Measurements from ENCODE around the gene TAF11L11.
"Not testable (repeated sequence)": the region's sequence is repeated elsewhere in the genome, so short reads cannot be mapped to it uniquely, and the experiment has no call there.

The TAF11L11 gene

DNA sequence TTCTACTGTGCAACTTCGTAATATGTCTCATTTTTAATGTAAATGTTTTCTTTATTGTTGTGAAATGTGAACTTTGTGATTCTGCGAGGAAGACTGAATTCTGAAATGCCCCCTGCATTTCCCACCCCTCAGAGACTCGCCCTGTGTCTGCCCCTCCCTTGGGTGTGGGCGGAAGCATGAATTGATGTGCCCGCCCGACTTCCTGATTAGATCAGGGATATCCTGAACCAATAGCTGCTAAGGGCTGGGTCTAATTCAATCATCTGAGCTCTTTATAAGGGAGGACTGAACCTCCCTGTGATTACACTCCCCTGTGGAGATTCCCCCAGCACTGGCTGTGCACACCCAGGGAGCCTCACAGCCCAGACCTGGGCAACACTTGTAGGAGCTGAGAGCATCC lies at the start of gene TAF11L11:
Gene TAF11L11, plus strand, starts transcription at position 304 of the 400 bp plus-strand sequence.
- DNase-seq, result not testable (repeated sequence)

DNA sequence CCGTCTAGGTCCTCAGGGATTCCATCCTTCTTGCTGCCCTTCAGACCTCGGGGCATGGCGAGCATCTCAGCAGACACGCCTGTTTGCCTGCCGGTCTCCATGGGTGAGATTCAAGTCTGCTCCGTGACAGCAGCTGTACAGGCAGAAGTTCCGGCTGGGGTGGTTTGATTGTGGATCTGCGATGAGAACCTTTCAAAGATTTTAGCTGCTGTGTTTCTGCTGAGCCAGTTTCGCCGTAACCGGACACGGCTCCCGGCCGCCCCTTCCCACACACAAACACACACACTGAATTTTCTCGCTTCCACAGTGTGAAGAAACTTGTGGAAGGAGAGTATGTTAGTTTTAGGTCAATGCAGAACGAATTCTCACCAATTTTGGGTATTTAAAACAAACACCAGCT lies 18.3 kb upstream of the TAF11L11 start, which contains the start of gene TAF11L7:
Gene TAF11L7, minus strand, starts transcription at position 101 of the 400 bp plus-strand sequence.
- DNase-seq, result not testable (repeated sequence)

DNA sequence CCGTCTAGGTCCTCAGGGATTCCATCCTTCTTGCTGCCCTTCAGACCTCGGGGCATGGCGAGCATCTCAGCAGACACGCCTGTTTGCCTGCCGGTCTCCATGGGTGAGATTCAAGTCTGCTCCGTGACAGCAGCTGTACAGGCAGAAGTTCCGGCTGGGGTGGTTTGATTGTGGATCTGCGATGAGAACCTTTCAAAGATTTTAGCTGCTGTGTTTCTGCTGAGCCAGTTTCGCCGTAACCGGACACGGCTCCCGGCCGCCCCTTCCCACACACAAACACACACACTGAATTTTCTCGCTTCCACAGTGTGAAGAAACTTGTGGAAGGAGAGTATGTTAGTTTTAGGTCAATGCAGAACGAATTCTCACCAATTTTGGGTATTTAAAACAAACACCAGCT lies 13.1 kb upstream of the TAF11L11 start, which contains the start of gene TAF11L8:
Gene TAF11L8, minus strand, starts transcription at position 101 of the 400 bp plus-strand sequence.
- DNase-seq, result not testable (repeated sequence)

DNA sequence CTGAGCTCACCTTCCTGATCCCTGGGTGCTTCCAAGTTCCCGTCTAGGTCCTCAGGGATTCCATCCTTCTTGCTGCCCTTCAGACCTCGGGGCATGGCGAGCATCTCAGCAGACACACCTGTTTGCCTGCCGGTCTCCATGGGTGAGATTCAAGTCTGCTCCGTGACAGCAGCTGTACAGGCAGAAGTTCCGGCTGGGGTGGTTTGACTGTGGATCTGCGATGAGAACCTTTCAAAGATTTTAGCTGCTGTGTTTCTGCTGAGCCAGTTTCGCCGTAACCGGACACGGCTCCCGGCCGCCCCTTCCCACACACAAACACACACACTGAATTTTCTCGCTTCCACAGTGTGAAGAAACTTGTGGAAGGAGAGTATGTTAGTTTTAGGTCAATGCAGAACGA lies 9.7 kb upstream of the TAF11L11 start, which contains the start of gene TAF11L9:
Gene TAF11L9, minus strand, starts transcription at position 140 of the 400 bp plus-strand sequence.
- not testable (repeated sequence) for DNase-seq

DNA sequence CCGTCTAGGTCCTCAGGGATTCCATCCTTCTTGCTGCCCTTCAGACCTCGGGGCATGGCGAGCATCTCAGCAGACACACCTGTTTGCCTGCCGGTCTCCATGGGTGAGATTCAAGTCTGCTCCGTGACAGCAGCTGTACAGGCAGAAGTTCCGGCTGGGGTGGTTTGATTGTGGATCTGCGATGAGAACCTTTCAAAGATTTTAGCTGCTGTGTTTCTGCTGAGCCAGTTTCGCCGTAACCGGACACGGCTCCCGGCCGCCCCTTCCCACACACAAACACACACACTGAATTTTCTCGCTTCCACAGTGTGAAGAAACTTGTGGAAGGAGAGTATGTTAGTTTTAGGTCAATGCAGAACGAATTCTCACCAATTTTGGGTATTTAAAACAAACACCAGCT lies 6.3 kb upstream of the TAF11L11 start, which contains the start of gene TAF11L10:
Gene TAF11L10, minus strand, starts transcription at position 101 of the 400 bp plus-strand sequence.
- not testable (repeated sequence) for DNase-seq

DNA sequence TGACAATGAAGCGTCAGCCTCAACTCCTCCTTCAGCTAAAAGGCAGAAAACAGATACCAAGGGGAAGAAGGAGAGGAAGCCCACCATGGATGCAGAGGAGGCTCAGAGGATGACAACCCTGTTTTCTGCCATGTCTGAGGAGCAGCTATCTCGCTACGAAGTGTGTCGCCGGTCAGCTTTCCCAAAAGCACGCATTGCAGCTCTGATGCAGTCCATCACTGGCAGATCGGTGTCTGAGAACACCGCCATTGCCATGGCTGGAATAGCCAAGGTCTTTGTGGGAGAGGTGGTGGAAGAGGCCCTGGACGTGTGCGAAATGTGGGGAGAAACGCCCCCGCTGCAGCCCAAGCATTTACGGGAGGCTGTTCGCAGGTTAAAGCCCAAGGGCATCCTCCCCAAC lies 968 bp downstream of the TAF11L11 start:
- no peak for DNase-seq

DNA sequence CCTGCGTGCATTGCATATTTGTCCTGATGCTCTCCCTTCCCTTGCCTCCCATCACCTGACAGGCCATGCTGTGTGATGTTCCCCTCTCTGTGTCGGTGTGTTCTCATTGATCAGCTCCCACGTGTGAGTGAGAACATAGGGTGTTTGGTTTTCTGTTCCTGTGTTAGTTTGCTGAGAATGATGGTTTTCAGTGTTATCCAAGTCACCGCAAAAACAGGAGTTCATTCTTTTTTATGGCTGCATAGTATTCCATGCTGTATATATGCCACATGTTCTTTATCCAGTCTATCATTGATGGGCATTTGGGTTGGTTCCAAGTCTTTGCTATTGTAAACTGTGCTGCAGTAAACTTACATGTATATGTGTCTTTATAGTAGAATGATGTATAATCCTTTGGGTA lies 3.5 kb downstream of the TAF11L11 start:
- not testable (repeated sequence) for DNase-seq

DNA sequence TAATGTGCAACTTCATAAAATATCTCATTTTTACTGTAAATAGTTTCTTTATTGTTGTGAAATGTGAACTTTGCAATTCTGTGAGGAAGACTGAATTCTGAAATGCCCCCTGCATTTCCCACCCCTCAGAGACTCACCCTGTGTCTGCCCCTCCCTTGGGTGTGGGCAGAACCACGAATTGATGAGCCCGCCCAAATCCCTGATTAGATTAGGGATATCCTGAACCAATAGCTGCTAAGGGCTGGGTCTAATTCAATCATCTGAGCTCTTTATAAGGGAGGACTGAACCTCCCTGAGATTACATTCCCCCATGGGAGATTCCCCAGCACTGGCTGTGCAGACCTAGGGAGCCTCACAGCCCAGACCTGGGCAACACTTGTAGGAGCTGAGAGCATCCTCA lies 6.1 kb downstream of the TAF11L11 start, which contains the start of gene TAF11L12:
Gene TAF11L12, plus strand, starts transcription at position 301 of the 400 bp plus-strand sequence.
- not testable (repeated sequence) for DNase-seq

DNA sequence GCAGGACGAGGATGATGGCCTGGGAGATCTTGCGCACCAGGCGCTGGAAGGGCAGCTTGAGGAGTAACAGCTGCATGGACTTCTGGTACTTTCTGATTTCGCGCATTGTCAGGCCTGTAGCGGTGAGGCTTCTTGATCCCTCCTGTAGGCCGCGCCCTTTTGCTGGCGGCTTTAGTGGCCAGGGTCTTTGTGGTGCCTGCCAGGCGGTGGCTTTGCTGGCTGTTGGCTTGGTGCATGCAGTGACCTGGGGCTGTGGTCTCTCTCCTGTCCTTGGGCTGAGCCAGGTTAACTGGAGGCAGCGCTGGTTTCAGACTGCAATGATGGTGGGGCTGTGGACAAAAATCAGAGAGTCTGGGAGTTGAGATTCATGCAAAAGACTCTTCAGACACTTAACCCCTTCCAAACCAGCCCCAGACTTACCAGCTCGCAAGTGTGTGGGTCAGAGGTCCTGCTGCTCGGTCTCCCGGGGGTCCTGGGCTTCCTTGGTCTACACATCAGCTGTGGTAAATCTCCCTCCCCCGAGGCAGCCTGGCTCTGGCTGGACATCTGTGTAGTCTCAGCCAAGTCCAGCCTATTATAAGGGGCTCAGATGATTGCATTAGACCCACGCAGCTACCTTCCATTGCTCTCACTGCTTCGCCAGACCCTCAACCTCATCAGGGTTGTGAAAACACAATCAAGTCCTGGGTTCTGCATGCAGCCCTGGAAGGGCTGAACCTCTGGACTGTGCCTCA lies 11.1 kb downstream of the TAF11L11 start:
- no peak for DNase-seq

DNA sequence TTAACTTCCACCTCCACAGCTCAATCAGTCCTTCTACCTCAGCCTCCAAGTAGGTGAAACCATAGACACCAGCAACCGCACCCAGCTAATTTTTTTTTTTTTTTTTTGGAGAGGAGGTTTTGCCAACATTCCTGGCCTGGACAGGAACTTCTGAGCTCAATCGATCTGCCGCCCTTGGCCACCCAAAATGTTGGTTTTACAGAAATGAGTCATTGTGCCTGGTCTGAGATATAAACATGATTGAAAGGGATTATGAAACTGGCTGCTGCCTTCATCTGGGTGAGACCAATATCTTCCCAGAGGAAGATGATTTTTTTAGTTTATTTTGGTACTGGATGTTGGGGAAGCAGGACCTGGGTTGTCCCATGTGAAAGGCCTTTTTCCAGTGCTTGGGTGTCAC lies 15.4 kb downstream of the TAF11L11 start:
- DNase-seq, result no peak

DNA sequence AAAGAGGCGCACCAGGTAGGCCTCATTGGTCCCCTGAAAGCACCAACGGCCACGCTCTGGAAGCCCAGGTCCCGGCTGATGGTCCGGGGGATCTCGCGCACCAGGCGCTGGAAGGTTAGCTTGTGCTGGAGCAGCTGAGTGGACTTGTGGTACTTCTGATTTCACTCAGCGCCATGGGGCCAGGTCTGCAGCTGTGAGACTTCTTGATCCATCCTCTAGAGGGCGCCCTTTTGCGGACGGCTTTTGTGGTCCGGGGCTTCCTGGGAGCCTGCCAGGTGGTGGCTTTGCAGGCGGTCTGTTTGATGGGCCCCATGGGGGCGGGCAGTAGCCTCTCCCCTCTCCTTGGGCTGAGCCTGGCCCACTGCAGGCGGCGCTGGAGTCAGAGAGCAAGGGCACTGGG lies 16.6 kb downstream of the TAF11L11 start:
- no peak for DNase-seq

DNA sequence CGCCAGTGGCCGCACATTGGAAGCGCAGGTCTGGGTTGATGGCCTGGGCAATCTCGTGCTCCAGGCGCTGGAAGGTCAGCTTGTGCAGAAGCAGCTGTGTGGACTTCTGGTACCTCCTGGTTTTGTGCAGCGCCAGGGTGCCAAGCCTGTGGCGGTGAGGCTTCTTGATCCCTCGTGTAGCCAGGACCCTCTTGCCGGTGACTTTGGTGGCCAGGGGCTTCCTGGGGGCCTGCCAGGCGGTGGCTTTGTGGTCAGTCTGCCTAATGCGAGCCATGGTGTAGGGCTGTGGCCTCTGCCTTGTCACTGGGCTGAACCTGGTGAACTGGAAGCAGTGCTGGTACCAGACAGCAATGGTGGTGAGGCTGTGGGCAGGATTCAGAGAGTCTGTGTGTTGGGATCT lies 21.7 kb downstream of the TAF11L11 start:
- no peak for DNase-seq

DNA sequence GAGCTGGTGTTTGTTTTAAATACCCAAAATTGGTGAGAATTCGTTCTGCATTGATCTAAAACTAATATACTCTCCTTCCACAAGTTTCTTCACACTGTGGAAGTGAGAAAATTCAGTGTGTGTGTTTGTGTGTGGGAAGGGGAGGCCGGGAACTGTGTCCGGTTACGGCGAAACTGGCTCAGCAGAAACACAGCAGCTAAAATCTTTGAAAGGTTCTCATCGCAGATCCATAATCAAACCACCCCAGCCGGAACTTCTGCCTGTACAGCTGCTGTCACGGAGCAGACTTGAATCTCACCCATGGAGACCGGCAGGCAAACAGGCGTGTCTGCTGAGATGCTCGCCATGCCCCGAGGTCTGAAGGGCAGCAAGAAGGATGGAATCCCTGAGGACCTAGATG lies 27.8 kb downstream of the TAF11L11 start, which contains the start of gene TAF11L13:
Gene TAF11L13, plus strand, starts transcription at position 301 of the 400 bp plus-strand sequence.
- not testable (repeated sequence) for DNase-seq

DNA sequence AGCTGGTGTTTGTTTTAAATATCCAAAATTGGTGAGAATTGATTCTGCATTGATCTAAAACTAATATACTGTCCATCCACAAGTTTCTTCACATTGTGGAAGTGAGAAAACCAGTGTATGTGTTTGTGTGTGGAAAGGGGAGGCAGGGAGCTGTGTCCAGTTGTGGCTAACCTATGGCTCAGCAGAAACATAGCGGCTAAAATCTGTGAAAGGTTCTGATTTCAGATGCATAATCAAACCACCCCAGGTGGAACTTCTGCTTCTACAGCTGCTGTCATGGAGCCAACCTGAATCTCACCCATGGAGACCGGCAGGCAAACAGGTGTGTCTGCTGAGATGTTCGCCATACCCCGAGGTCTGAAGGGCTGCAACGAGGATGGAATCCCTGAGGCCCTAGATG lies 30.2 kb downstream of the TAF11L11 start, which contains the start of gene TAF11L14:
Gene TAF11L14, plus strand, starts transcription at position 301 of the 400 bp plus-strand sequence.
- DNase-seq, result no peak

DNA sequence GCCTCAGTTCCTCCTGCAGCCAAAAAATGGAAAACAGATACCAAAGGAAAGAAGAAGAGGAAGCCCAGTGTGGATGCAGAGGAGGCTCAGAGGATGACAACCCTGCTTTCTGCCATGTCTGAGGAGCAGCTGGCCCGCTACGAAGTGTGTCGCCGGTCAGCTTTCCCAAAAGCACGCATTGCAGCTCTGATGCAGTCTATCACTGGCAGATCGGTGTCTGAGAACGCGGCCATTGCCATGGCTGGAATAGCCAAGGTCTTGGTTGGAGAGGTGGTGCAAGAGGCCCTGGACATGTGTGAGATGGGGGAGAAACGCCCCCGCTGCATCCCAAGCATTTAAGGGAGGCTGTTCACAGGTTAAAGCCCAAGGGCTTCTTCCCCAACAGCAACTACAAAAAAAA lies 45.2 kb downstream of the TAF11L11 start:
- not testable (repeated sequence) for DNase-seq

DNA sequence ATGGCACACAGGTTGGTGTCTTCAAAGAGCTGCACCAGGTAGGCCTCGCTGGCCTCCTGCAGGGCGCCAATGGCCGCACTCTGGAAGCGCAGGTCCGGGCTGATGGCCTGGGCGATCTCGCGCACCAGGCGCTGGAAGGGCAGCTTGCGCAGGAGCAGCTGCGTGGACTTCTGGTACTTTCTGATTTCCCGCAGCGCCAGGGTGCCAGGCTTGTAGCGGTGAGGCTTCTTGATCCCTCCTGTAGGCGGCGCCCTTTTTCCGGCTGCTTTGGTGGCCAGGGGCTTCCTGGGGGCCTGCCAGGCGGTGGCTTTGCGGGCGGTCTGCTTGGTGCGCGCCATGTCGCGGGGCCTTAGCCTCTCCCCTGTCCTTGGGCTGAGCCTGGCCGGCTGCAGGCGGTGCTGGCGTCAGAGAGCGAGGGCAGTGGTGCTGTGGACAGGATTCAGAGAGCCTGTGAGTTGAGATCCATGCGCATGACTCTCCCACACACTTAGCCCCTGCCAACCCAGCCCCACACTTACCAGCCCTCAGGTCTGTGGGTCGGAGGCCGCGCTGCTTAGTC lies 51.3 kb downstream of the TAF11L11 start:
- DNase-seq, result not testable (repeated sequence)
